GM12892 (cell line): ENCODE measurements around the gene EPHB3.

Experiments used
- DNase-seq: peaks from one replicate; pipeline ENCODE4 v3.0.0; 2011; ENCODE audit not compliant: insufficient read length
- FAIRE-seq: peaks from 2 replicates; lab custom pipeline; 2011; peaks lifted over from hg19 to GRCh38; lab: Jason Lieb, UNC
- POLR2A ChIP-seq: IDR thresholded peaks from 2 replicates; pipeline ENCODE4 v1.6.1; 2011; ENCODE audit warnings: low read depth, low read length, control low read depth
- POLR2AphosphoS5 ChIP-seq: IDR thresholded peaks from 2 replicates; pipeline ENCODE4 v1.6.1; 2011; ENCODE audit warnings: low read depth, low read length, control low read depth
- TAF1 ChIP-seq: IDR thresholded peaks from 2 replicates; pipeline ENCODE4 v1.6.1; 2011; ENCODE audit warnings: low read depth, mild to moderate bottlenecking, control low read depth, low read length, borderline replicate concordance

EPHB3 gene

GRCh38 chr3:184546252-184546651 lies 15.3 kb upstream of the EPHB3 start:
- FAIRE-seq (no peak), DNase-seq (no peak)

GRCh38 chr3:184549796-184550577 lies 11.6 kb upstream of the EPHB3 start:
- DNase-seq = no peak

More at GRCh38 chr3:184546252-184546651, 15.3 kb upstream of the EPHB3 start:
- TF ChIP-seq POLR2AphosphoS5 = no peak
- no peak for TF ChIP-seq TAF1
- TF ChIP-seq POLR2A = no peak

GRCh38 chr3:184551103-184551502 lies 10.5 kb upstream of the EPHB3 start:
- TF ChIP-seq TAF1 (no peak), POLR2A (no peak), POLR2AphosphoS5 (no peak)
- no peak for DNase-seq
- no peak for FAIRE-seq

More at GRCh38 chr3:184549796-184550577, 11.6 kb upstream of the EPHB3 start:
- FAIRE-seq = no peak
- TF ChIP-seq POLR2A (no peak), POLR2AphosphoS5 (no peak), TAF1 (no peak)

GRCh38 chr3:184551614-184552256 lies 9.8 kb upstream of the EPHB3 start:
- TF ChIP-seq TAF1 (no peak), POLR2AphosphoS5 (no peak), POLR2A (no peak)
- FAIRE-seq (no peak), DNase-seq (no peak)

- DNase-seq (no peak), FAIRE-seq (no peak)
- no peak for TF ChIP-seq POLR2A
- no peak for TF ChIP-seq POLR2AphosphoS5
- no peak for TF ChIP-seq TAF1
Observed at GRCh38 chr3:184552296-184552695, 9.3 kb upstream of the EPHB3 start.

GRCh38 chr3:184552863-184553262 lies 8.7 kb upstream of the EPHB3 start:
- DNase-seq (no peak), FAIRE-seq (no peak)
- TF ChIP-seq POLR2A = no peak
- no peak for TF ChIP-seq POLR2AphosphoS5
- no peak for TF ChIP-seq TAF1

- DNase-seq = no peak
- no peak for FAIRE-seq
- TF ChIP-seq POLR2AphosphoS5 = no peak
- no peak for TF ChIP-seq TAF1
- no peak for TF ChIP-seq POLR2A
Observed at GRCh38 chr3:184553385-184553784, 8.2 kb upstream of the EPHB3 start.

- TF ChIP-seq POLR2A (no peak), POLR2AphosphoS5 (no peak), TAF1 (no peak)
- FAIRE-seq = no peak
- DNase-seq = no peak
Observed at GRCh38 chr3:184554461-184554860, 7.1 kb upstream of the EPHB3 start.

- TF ChIP-seq POLR2A (no peak), TAF1 (no peak), POLR2AphosphoS5 (no peak)
- no peak for FAIRE-seq
- DNase-seq = no peak
Observed at GRCh38 chr3:184556582-184557347, 4.8 kb upstream of the EPHB3 start.

- FAIRE-seq = no peak
- DNase-seq = no peak
Observed at GRCh38 chr3:184557348-184557950, 4.1 kb upstream of the EPHB3 start.

GRCh38 chr3:184558726-184559125 lies 2.9 kb upstream of the EPHB3 start:
- no peak for DNase-seq
- FAIRE-seq = no peak
- no peak for TF ChIP-seq POLR2AphosphoS5
- no peak for TF ChIP-seq POLR2A
- TF ChIP-seq TAF1 = no peak

More at GRCh38 chr3:184557348-184557950, 4.1 kb upstream of the EPHB3 start:
- TF ChIP-seq POLR2AphosphoS5 (no peak), TAF1 (no peak), POLR2A (no peak)
